ENCODE results near the gene RASSF10. TPM values are rescaled to one million over a fixed set of nuclear protein-coding genes. Genes with fewer than 3 reads are reported as not detected.

Gene RASSF10
- total RNA-seq, 1 donor from 2014 or later = 0.25 TPM

DNA sequence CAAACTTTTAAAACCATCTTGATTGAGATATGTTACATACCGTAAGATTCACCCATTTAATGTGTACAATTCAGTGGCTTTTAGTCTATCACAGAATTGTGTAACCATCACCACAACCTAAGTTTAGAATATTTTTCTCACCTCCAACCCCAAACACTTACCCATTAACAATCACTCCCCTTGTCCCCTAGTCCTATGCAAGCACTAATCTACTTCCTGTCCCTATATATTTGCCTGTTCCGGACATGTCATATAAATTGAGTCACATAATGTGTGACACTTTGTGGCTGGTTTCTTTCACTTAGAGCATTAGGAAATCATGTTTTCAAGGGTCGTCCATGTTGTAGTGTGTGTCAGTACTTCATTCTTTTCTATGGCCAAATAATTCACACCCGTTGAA is 38.8 kb downstream of the RASSF10 start:
- DNase-seq = no peak
- H3K27me3 ChIP-seq (ENCODE audit: low read depth) = peaks cover 39% of the 10 kb centered on the region
- H3K36me3 ChIP-seq = no peaks in the 10 kb centered on the region
- H3K27ac ChIP-seq (replicated peaks) = no peak overlapping the region
- H3K4me3 ChIP-seq = no peak overlapping the region
- intact Hi-C loops (cut with micrococcal nuclease) = no loop called here
- H3K9me3 ChIP-seq (replicated peaks) = no peaks in the 10 kb centered on the region
- TF ChIP-seq, protein P1, sequence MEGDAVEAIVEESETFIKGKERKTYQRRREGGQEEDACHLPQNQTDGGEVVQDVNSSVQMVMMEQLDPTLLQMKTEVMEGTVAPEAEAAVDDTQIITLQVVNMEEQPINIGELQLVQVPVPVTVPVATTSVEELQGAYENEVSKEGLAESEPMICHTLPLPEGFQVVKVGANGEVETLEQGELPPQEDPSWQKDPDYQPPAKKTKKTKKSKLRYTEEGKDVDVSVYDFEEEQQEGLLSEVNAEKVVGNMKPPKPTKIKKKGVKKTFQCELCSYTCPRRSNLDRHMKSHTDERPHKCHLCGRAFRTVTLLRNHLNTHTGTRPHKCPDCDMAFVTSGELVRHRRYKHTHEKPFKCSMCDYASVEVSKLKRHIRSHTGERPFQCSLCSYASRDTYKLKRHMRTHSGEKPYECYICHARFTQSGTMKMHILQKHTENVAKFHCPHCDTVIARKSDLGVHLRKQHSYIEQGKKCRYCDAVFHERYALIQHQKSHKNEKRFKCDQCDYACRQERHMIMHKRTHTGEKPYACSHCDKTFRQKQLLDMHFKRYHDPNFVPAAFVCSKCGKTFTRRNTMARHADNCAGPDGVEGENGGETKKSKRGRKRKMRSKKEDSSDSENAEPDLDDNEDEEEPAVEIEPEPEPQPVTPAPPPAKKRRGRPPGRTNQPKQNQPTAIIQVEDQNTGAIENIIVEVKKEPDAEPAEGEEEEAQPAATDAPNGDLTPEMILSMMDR (IDR thresholded peaks at IDR 0.05; ENCODE audit: borderline replicate concordance) = no peak
- H3K4me1 ChIP-seq = no peaks in the 10 kb centered on the region

DNA sequence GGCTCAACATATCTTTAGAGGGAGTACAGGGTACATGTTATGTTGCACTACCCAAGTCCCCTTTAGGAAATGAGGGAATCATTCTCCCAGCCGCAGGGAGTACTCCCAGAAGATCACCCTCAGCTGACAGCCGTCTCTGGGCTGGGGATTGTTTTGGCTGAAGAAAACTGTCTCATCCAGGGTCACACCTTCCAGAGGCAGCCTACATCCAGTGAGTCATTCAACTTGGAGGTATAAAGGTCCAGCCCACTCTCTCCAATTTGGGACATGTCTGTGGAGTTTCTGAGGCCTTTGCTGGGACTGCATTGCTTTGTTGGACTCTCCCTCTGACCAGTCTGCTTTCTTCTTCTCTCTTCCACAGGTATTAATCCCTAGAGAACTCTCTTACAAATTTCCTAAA is 42.1 kb downstream of the RASSF10 start:
- DNase-seq = no peak
- TF ChIP-seq, protein P1 (IDR thresholded peaks at IDR 0.05; ENCODE audit: borderline replicate concordance) = no peak
- Histone ChIP-seq H3K9me3 (replicated peaks) (no peaks in the 10 kb centered on the region), H3K4me1 (no peaks in the 10 kb centered on the region), H3K4me3 (no peak overlapping the region), H3K36me3 (no peaks in the 10 kb centered on the region), H3K27me3 (ENCODE audit: low read depth) (peaks cover 30% of the 10 kb centered on the region), H3K27ac (replicated peaks) (no peak overlapping the region)
- intact Hi-C loops (cut with micrococcal nuclease) = no loop called here

DNA sequence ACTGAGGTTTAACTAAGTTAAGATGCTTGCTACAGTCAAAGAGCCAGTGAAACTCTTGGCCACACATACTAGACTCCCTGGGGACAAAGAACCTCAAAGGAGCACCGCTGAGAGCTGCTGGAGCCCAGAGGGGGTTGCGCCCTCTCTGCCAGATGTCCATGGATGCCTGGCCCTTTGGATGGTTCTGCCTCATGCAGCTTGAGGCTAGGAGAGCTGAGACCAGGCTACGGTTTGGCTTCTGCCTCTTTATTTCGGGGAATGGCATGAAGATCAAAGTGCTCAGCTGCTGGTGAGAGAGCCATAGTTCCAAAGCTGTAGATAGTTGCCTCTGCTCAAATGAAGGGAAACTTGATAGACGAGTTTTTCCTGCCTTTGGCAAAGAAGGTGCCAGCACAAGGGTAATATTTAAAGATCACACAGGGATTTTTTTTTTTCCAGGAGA is 43.0 kb downstream of the RASSF10 start:
- intact Hi-C loops (cut with micrococcal nuclease) = no loop called here
- TF ChIP-seq, protein P1 (IDR thresholded peaks at IDR 0.05; ENCODE audit: borderline replicate concordance) = no peak
- H3K27me3 ChIP-seq (ENCODE audit: low read depth) = peaks cover 24% of the 10 kb centered on the region
- no peak for DNase-seq
- H3K9me3 ChIP-seq (replicated peaks) = no peaks in the 10 kb centered on the region
- no peaks in the 10 kb centered on the region for H3K36me3 ChIP-seq
- no peak overlapping the region for H3K4me3 ChIP-seq
- no peak overlapping the region for H3K27ac ChIP-seq (replicated peaks)
- H3K4me1 ChIP-seq = no peaks in the 10 kb centered on the region

DNA sequence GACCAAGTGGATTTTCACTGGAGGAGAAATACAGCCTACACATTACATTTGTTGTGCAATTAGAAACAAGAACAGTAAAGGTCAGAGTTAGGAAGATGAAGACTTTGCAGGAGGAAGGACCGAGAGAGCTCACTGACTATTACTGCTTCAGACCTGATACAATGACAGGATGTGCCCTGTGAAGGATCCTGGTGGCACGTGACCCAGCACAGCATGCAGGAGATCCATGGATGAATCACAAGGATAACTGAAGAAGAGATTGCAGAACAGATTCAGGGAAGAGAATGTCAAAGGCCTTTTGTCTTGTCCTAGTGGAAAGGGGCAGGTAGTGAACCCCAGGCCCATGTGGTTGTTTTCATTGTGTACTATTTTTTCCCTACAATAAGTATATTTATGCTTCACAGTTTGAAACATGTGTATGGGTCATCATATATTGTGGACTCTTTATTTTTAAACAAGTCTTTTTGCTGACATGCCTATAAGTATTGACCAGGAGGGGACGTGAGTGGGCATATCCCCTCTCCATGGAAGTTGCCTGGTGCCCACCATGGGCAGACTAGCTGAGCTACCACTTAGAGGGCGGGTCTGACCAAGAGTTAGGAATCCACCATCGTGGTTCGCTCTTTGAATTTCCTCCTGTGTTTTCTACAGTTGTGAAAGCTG is 44.3 kb downstream of the RASSF10 start:
- no peaks in the 10 kb centered on the region for H3K36me3 ChIP-seq
- no peak for DNase-seq
- H3K4me3 ChIP-seq = no peak overlapping the region
- H3K9me3 ChIP-seq (replicated peaks) = no peaks in the 10 kb centered on the region
- intact Hi-C loops (cut with micrococcal nuclease) = no loop called here
- TF ChIP-seq, protein P1 (IDR thresholded peaks at IDR 0.05; ENCODE audit: borderline replicate concordance) = no peak
- no peaks in the 10 kb centered on the region for H3K4me1 ChIP-seq
- no peak overlapping the region for H3K27ac ChIP-seq (replicated peaks)
- H3K27me3 ChIP-seq (ENCODE audit: low read depth) = peaks cover 23% of the 10 kb centered on the region

DNA sequence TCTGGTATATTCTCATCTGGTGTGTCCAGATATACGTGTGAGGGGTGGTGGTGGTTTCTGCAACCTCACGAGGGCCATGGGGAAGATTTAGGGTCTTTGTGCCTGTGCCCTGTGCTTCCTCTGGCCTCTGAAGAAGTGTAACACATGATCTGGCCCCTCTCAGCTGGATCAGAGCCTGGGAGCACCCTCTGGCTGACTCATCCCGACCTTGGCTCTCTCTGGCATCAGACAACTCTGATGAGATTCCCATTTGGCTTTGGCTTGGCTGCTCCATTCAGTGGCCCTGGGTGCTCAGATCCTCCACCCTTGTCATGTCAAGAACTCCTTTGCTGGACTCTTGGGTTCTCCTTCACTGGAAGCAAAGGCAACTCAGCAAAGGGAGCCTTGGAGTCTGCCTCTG is 45.2 kb downstream of the RASSF10 start:
- intact Hi-C loops (cut with micrococcal nuclease) = no loop called here
- Histone ChIP-seq H3K4me1 (no peaks in the 10 kb centered on the region), H3K27ac (replicated peaks) (no peak overlapping the region), H3K4me3 (no peak overlapping the region), H3K36me3 (no peaks in the 10 kb centered on the region), H3K9me3 (replicated peaks) (no peaks in the 10 kb centered on the region), H3K27me3 (ENCODE audit: low read depth) (peaks cover 17% of the 10 kb centered on the region)
- TF ChIP-seq, protein P1 (IDR thresholded peaks at IDR 0.05; ENCODE audit: borderline replicate concordance) = no peak
- DNase-seq = no peak
